Bronchial epithelial cell (primary cell): ENCODE results near the gene JAG1. TPM values are rescaled to one million over a fixed set of nuclear protein-coding genes. Genes with fewer than 3 reads are reported as not detected.
A peak's percentile ranks its signal among the peaks of the same experiment; 100 is the strongest.

Experiments used
- DNase-seq: peaks from one replicate; pipeline ENCODE4 v3.0.0-alpha.2; 2010; ENCODE audit warnings: low read depth
- FAIRE-seq: peaks from 2 replicates; lab custom pipeline; 2011; peaks lifted over from hg19 to GRCh38; lab: Jason Lieb, UNC
- H3K27me3 ChIP-seq: 2 replicates; pipeline ENCODE4 v1.5.1; 2011; ENCODE audit warnings: low read length; ENCODE audit not compliant: control insufficient read depth, insufficient read depth
- H3K36me3 ChIP-seq: 2 replicates; pipeline ENCODE4 v1.5.1; 2011; ENCODE audit warnings: low read length; ENCODE audit not compliant: control insufficient read depth, insufficient read depth
- H3K4me3 ChIP-seq: 2 replicates; pipeline ENCODE4 v1.5.1; 2011; ENCODE audit warnings: mild to moderate bottlenecking, low read depth, low read length, control low read depth
- total RNA-seq: library from RNA; depleted of rRNA; stranded (reverse); fragments of >200 nt; gene quantifications from 2 replicates; pipeline ENCODE4 v1.2.1, GENCODE V29; 2014
- TF ChIP-seq, protein P1 (sequence below): IDR thresholded peaks from 2 replicates; pipeline ENCODE4 v1.5.1; 2011; ENCODE audit warnings: mild to moderate bottlenecking, moderate library complexity, low read length, control low read depth, inconsistent platforms; ENCODE audit not compliant: insufficient read depth, severe bottlenecking

JAG1 gene
- total RNA-seq, 1 donor from 2014 or later = 310 TPM

- TF ChIP-seq, protein P1, sequence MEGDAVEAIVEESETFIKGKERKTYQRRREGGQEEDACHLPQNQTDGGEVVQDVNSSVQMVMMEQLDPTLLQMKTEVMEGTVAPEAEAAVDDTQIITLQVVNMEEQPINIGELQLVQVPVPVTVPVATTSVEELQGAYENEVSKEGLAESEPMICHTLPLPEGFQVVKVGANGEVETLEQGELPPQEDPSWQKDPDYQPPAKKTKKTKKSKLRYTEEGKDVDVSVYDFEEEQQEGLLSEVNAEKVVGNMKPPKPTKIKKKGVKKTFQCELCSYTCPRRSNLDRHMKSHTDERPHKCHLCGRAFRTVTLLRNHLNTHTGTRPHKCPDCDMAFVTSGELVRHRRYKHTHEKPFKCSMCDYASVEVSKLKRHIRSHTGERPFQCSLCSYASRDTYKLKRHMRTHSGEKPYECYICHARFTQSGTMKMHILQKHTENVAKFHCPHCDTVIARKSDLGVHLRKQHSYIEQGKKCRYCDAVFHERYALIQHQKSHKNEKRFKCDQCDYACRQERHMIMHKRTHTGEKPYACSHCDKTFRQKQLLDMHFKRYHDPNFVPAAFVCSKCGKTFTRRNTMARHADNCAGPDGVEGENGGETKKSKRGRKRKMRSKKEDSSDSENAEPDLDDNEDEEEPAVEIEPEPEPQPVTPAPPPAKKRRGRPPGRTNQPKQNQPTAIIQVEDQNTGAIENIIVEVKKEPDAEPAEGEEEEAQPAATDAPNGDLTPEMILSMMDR = no peak
- no peak overlapping the region for H3K4me3 ChIP-seq
- H3K36me3 ChIP-seq = peaks cover 43% of the 10 kb centered on the region
- FAIRE-seq (peak; percentile 82), DNase-seq (no peak)
- H3K27me3 ChIP-seq = no peaks in the 10 kb centered on the region
Measured at GRCh38 chr20:10661261-10661660, 12.5 kb downstream of the JAG1 start.

DNA sequence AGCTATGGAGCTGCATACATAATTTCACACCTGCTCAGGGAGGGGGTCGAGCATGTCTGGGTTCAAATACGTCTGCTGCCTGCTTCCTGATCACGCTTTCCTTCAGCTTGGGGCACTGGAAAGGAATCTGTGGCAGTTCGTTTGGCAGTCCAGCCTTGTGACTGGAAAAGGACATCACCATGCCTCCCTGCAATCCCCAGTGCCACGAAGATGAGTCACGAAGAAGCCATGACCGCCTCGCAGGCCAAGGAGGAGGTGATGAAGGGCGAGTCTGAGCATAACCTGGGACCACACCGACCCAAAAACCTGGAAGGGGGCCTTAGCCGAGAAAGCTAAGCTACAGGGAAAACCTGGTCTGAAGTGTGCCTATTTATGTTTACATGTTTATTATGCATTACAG is 13.1 kb downstream of the JAG1 start:
- TF ChIP-seq, protein P1 = no peak
- Histone ChIP-seq H3K36me3 (peaks cover 45% of the 10 kb centered on the region), H3K4me3 (no peak overlapping the region), H3K27me3 (no peaks in the 10 kb centered on the region)
- DNase-seq (peak; percentile 61), FAIRE-seq (no peak)

GRCh38 chr20:10659651-10660601 is 13.9 kb downstream of the JAG1 start:
- Histone ChIP-seq H3K4me3 (no peak overlapping the region), H3K27me3 (no peaks in the 10 kb centered on the region), H3K36me3 (peaks cover 47% of the 10 kb centered on the region)
- TF ChIP-seq, protein P1 = no peak
- peak; percentile 72 for FAIRE-seq
- DNase-seq = no peak

DNA sequence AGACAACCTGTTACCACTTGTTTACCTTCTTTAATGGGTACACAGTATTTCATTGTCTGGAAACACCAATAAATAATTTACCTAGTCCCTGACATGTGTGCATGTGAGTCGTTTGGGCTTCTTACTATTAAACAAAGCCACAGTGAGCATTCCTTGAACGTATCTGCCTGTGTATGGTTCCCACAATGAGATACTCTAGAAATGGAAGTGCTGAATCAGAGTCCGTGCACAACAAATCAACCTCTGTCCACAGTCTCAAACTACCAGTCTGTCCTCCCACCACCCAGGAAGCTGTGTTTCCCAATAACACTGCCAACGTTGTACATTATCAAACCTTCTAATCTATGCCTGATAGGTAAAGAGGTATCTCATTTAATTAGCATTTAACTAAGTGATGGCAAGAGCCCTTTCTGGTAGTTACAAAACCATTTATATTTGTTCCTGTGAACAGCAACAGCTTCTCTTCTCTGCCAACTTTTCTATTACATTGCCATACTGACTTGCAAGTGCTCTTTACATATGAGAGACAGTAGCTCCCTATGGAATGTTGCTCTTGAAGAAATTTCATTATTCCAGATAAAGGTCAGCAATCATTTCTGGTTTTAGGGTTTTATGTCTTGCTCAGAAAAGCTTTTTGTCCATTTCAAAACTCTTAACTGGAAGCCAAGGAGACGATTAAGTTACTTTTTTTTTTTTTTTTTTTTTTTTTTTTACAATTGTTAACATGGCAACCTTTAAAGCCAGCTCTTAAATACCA is 14.7 kb downstream of the JAG1 start:
- no peak overlapping the region for H3K4me3 ChIP-seq
- H3K36me3 ChIP-seq = peaks cover 46% of the 10 kb centered on the region
- no peaks in the 10 kb centered on the region for H3K27me3 ChIP-seq
- FAIRE-seq = no peak
- DNase-seq = no peak
- TF ChIP-seq, protein P1 = no peak

DNA sequence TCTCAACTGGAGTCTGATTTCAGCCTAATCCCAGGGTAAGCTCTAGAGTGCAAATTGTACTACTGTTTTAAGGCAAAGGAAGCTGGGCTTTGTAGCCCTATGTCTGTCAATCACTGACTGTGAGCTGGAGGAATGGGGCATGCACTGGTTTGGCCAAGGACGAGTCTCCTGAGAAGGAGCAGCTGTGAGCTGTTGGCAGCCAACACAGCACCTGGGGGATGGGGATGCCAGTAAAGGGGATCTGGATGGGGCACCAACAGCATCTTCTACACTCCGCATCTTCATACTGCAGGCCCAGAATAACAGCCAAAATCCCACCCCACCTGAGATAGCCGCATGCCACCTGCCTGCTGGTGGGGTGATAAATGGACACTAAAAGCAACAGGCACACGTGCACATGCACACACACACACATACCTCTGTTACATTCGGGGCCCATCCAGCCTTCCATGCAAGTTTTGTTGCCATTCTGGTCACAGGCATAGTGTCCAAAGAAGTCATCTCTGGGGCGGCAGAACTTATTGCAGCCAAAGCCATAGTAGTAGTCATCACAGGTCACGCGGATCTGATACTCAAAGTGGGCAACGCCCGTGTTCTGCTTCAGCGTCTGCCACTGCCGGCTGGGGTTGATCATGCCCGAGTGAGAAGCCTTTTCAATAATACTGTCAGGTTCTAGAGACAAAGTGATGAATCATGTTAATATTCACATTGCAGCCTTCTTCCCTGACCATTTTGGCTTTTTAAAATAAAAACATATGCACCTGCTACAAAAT is 15.6 kb downstream of the JAG1 start:
- DNase-seq = no peak
- Histone ChIP-seq H3K4me3 (no peak overlapping the region), H3K36me3 (peaks cover 45% of the 10 kb centered on the region), H3K27me3 (no peaks in the 10 kb centered on the region)
- TF ChIP-seq, protein P1 = no peak
- FAIRE-seq = no peak
